PC-9 (cell line): ENCODE results near the gene ZNF638. TPM values are rescaled to one million over a fixed set of nuclear protein-coding genes. Genes with fewer than 3 reads are reported as not detected.

ENCODE experiments used
- BruUV-seq: library from RNA; stranded (reverse); fragments of 400-500 nt; replicated peaks from 2 replicates; lab custom pipeline; 2021; lab: Mats Ljungman, UMichigan
- CTCF ChIA-PET: fragments of 300-600 bp; sonication (Branson Sonifier 250); formaldehyde crosslinking; loops from one replicate; lab custom pipeline; 2022; ENCODE audit warnings: antibody characterized with exemption; lab: Charles Lee
- POLR2A ChIA-PET: fragments of 300-600 bp; sonication (Branson Sonifier 250); formaldehyde crosslinking; loops from one replicate; lab custom pipeline; 2022; ENCODE audit warnings: antibody characterized with exemption; ENCODE audit not compliant: unreplicated experiment; lab: Charles Lee
- DNase-seq, 2 experiments: peaks; one replicate each; pipeline versions ENCODE4 v3.0.0 to v3.0.0-alpha.2; 2015 to 2022; ENCODE audit warnings: mixed read lengths in 1 of 2
- H2AFZ ChIP-seq: fragments of 200-600 bp; sonication (generic); 2 replicates; pipeline ENCODE4 v1.8.1; 2017; ENCODE audit warnings: antibody characterized with exemption
- H3F3A ChIP-seq: fragments of 200-600 bp; sonication (generic); 2 replicates; pipeline ENCODE4 v1.8.1; 2017; ENCODE audit warnings: antibody characterized with exemption, mild to moderate bottlenecking, low read depth; ENCODE audit not compliant: insufficient read depth
- H3K27ac ChIP-seq: fragments of 200-600 bp; sonication (generic); 2 replicates; pipeline ENCODE4 v1.6.1; 2016; ENCODE audit warnings: mixed run types
- H3K27me3 ChIP-seq: fragments of 200-600 bp; sonication (generic); 2 replicates; pipeline ENCODE4 v1.6.1; 2016; ENCODE audit warnings: low read depth, mixed run types; ENCODE audit not compliant: insufficient read depth
- H3K36me3 ChIP-seq: fragments of 200-600 bp; sonication (generic); 2 replicates; pipeline ENCODE4 v1.6.1; 2016; ENCODE audit warnings: low read depth, mixed run types
- H3K4me1 ChIP-seq: fragments of 200-600 bp; sonication (generic); replicated peaks from 2 replicates; pipeline ENCODE4 v1.6.1; 2016; ENCODE audit warnings: mixed run types; ENCODE audit not compliant: insufficient read depth
- H3K4me2 ChIP-seq: fragments of 200-600 bp; sonication (generic); 2 replicates; pipeline ENCODE4 v1.6.1; 2017; ENCODE audit warnings: mixed run types
- H3K4me3 ChIP-seq: fragments of 200-600 bp; sonication (generic); 2 replicates; pipeline ENCODE4 v1.6.1; 2016; ENCODE audit warnings: mixed run types
- H3K79me2 ChIP-seq: fragments of 200-600 bp; sonication (generic); 2 replicates; pipeline ENCODE4 v1.6.1; 2017; ENCODE audit warnings: low read depth, mixed run types
- H3K9me2 ChIP-seq: fragments of 200-600 bp; sonication (generic); 2 replicates; pipeline ENCODE4 v1.8.1; 2017; ENCODE audit warnings: mild to moderate bottlenecking; ENCODE audit not compliant: insufficient read depth
- H3K9me3 ChIP-seq: fragments of 200-600 bp; sonication (generic); 2 replicates; pipeline ENCODE4 v1.8.1; 2016; ENCODE audit warnings: low read depth; ENCODE audit not compliant: insufficient read depth
- H4K20me1 ChIP-seq: fragments of 200-600 bp; sonication (generic); 2 replicates; pipeline ENCODE4 v1.8.1; 2017; ENCODE audit not compliant: insufficient read depth
- CTCF ChIP-seq: fragments of 200-600 bp; sonication (generic); conservative IDR thresholded peaks from 2 replicates; pipeline ENCODE4 v1.6.1; 2017; ENCODE audit warnings: mixed run types, antibody characterized with exemption, mild to moderate bottlenecking, moderate library complexity
- EZH2 ChIP-seq: fragments of 200-600 bp; sonication (generic); IDR thresholded peaks from 2 replicates; pipeline ENCODE4 v1.8.0; 2017; ENCODE audit warnings: antibody characterized with exemption, low read depth
- intact Hi-C: fragments of 100-400 bp; cut with micrococcal nuclease; formaldehyde crosslinking; loops from one replicate; pipeline ENCODE4 v1.10.0; 2022; ENCODE audit not compliant: unreplicated experiment
- total RNA-seq: library from RNA; stranded (reverse); gene quantifications from 2 replicates; pipeline ENCODE4 v1.2.3, GENCODE V29; 2021

ZNF638 gene
- total RNA-seq, 1 experiment from 2014 or later = 109 TPM

- Histone ChIP-seq H3K9me2 (no peaks in the 10 kb centered on the region), H3K79me2 (peaks cover 18% of the 10 kb centered on the region), H3F3A (no peaks in the 10 kb centered on the region), H3K9me3 (no peaks in the 10 kb centered on the region), H3K4me3 (no peak overlapping the region), H3K36me3 (peaks cover 62% of the 10 kb centered on the region), H3K4me1 (no peaks in the 10 kb centered on the region), H4K20me1 (peaks cover 52% of the 10 kb centered on the region), H3K27ac (no peak overlapping the region), H3K27me3 (no peaks in the 10 kb centered on the region), H2AFZ (no peak overlapping the region), H3K4me2 (no peak overlapping the region)
- no peak for DNase-seq
- CTCF ChIA-PET = no interaction called here
- no peak for TF ChIP-seq CTCF
- TF ChIP-seq EZH2 = no peak
- intact Hi-C loops = no loop called here
- POLR2A ChIA-PET = no interaction called here
- no TSS peak for BruUV-seq
Observed at GRCh38 chr2:71362447-71362846, 30.9 kb downstream of the ZNF638 start.

DNA sequence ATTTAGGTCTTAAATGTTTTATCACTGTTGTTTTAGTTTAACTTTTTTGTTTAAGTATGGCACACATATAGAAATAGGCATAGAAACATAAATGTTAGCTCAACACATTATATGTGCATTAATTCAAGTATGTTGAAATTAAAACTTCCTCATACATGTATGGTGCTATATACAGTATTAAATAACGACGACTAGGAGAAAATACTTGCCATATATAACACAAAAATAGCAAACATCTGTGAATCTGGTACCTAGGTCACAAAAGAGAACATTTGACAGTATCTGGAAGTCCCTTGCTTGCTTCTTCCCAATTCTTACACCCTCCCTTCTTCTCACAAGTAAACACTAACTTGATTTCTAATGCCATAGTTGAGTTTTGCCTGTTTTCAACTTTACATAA, 38.4 kb downstream of the ZNF638 start:
- Histone ChIP-seq H3K4me1 (no peaks in the 10 kb centered on the region), H3F3A (peaks cover 14% of the 10 kb centered on the region), H3K4me3 (no peak overlapping the region), H4K20me1 (peaks cover 24% of the 10 kb centered on the region; the same call in 1 of the 2 replicates), H3K79me2 (no peaks in the 10 kb centered on the region), H3K27me3 (no peaks in the 10 kb centered on the region), H3K9me2 (no peaks in the 10 kb centered on the region), H3K4me2 (no peak overlapping the region), H3K36me3 (peaks cover 47% of the 10 kb centered on the region), H3K27ac (no peak overlapping the region), H3K9me3 (no peaks in the 10 kb centered on the region), H2AFZ (no peak overlapping the region)
- intact Hi-C loops = no loop called here
- BruUV-seq = no TSS peak
- no peak for DNase-seq
- POLR2A ChIA-PET = no interaction called here
- CTCF ChIA-PET = no interaction called here
- TF ChIP-seq EZH2 (no peak), CTCF (no peak)

- Histone ChIP-seq H3K79me2 (no peaks in the 10 kb centered on the region), H2AFZ (no peak overlapping the region), H4K20me1 (peaks cover 24% of the 10 kb centered on the region; the same call in 1 of the 2 replicates), H3K36me3 (peaks cover 45% of the 10 kb centered on the region), H3K27me3 (no peaks in the 10 kb centered on the region), H3K9me2 (no peaks in the 10 kb centered on the region), H3K4me2 (no peak overlapping the region), H3K27ac (no peak overlapping the region), H3K9me3 (no peaks in the 10 kb centered on the region), H3K4me1 (no peaks in the 10 kb centered on the region), H3F3A (peaks cover 17% of the 10 kb centered on the region), H3K4me3 (no peak overlapping the region)
- TF ChIP-seq CTCF (no peak), EZH2 (no peak)
- no peak for DNase-seq
- intact Hi-C loops = no loop called here
- ChIA-PET CTCF (no interaction called here), POLR2A (no interaction called here)
- no TSS peak for BruUV-seq
Observed at GRCh38 chr2:71372042-71372441, 40.5 kb downstream of the ZNF638 start.
